Neural cell (in vitro differentiated cells): ENCODE data around the gene TMEM244.

Experiments used
- CTCF ChIP-seq: fragments of 450-650 bp; IDR thresholded peaks from 2 replicates; pipeline ENCODE4 v1.5.1; 2014; ENCODE audit warnings: antibody characterized with exemption, mild to moderate bottlenecking, moderate library complexity; ENCODE audit not compliant: poor library complexity, severe bottlenecking
- POLR2AphosphoS5 ChIP-seq: IDR thresholded peaks from 2 replicates; pipeline ENCODE4 v1.6.1; 2012
- SMC3 ChIP-seq: fragments of 450-650 bp; conservative IDR thresholded peaks from 2 replicates; pipeline ENCODE4 v1.6.1; 2014; ENCODE audit warnings: antibody characterized with exemption, mild to moderate bottlenecking, moderate library complexity; ENCODE audit not compliant: poor library complexity

- TF ChIP-seq SMC3: no peak
- TF ChIP-seq POLR2AphosphoS5: no peak
- TF ChIP-seq CTCF: no peak
These were observed 48.9 kb downstream of the TMEM244 start for GRCh38 chr6:129812145-129812777.
